Gastroesophageal sphincter (tissue), 3 donors: ENCODE measurements around the gene ERMAP.

Experiments used
- CTCF ChIP-seq, 4 experiments: fragments of 200-600 bp in 2 of 4; fragments of 450-650 bp in 2 of 4; sonication (generic) in 1 of 4; IDR thresholded peaks; one replicate each; pipeline ENCODE4 v1.5.1; 2017 to 2019; ENCODE audit warnings: antibody characterized with exemption in 4 of 4, mild to moderate bottlenecking in 2 of 4, moderate library complexity in 2 of 4
- EP300 ChIP-seq: sonication (generic); formaldehyde crosslinking; IDR thresholded peaks from one replicate; pipeline ENCODE4 v1.6.1; 2017; ENCODE audit warnings: antibody characterized with exemption, mild to moderate bottlenecking
- POLR2A ChIP-seq, 2 donors: fragments of 450-650 bp; IDR thresholded peaks; one replicate each; pipeline ENCODE4 v1.6.1; 2017; ENCODE audit warnings: antibody characterized with exemption in 2 of 2, mild to moderate bottlenecking in 2 of 2, moderate library complexity in 1 of 2
- POLR2AphosphoS5 ChIP-seq: sonication (generic); formaldehyde crosslinking; IDR thresholded peaks from one replicate; pipeline ENCODE4 v1.6.1; 2017; ENCODE audit warnings: antibody characterized with exemption

- TF ChIP-seq CTCF (IDR thresholded peaks at IDR 0.05), result no peak
- no peak for TF ChIP-seq EP300
- no peak for TF ChIP-seq POLR2AphosphoS5
- no peak for TF ChIP-seq POLR2A (IDR thresholded peaks at IDR 0.05)
Measured at GRCh38 chr1:42845193-42845592, 28.3 kb downstream of the ERMAP start.
